GM21367 (cell line): ENCODE measurements around the gene NRN1.
"Not testable (repeated sequence)": the region's sequence is repeated elsewhere in the genome, so short reads cannot be mapped to it uniquely, and the experiment has no call there.

ENCODE experiments used
- ATAC-seq: cut with Tn5 transposase; IDR thresholded peaks from one replicate; pipeline ENCODE4 v1.9.1; 2021; ENCODE audit not compliant: unreplicated experiment

The NRN1 gene

DNA sequence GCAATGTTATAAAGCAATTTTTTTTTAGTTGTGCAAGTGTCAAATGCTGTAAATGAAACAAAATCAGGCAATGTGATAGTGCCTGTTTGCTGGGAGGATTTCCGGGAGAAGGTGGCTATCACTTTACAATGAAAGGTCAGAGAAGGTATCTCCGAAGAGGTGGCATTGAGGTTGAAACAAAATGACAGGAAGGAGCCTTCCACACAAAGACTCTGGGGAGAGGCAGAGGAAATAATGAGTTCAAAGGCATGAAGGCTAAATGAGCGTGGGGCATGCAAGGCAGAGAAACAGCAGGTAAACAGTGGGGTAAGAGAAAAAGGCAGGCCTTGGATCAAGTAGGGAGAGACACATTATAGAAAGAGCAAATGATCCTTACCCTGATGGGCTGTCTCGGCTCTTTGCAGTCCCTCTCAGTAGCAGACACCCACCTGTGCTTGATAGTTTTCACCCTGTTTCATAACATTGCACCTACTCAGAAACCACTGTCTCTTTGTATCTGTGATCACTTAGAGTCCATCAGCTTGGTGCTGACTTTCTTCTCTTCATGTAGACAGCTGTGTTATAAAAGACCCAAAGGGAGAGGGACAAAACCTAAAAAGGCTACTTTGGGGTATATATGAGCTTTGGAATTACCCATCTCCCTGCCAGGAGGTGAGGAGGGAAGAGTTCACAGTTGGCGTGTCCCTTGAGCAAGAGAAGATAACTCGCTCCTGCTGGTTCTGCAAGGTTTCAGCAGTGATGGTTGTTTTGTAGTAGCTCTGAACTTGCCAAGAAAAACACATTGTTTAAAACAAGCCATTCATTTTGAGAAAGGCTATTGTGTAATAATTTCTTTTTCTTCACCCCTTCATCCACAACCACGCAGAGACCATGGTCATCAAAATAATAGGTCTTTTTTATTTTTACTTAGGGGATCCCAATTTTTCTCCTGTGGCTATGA lies 22.3 kb downstream of the NRN1 start:
- no peak for ATAC-seq

DNA sequence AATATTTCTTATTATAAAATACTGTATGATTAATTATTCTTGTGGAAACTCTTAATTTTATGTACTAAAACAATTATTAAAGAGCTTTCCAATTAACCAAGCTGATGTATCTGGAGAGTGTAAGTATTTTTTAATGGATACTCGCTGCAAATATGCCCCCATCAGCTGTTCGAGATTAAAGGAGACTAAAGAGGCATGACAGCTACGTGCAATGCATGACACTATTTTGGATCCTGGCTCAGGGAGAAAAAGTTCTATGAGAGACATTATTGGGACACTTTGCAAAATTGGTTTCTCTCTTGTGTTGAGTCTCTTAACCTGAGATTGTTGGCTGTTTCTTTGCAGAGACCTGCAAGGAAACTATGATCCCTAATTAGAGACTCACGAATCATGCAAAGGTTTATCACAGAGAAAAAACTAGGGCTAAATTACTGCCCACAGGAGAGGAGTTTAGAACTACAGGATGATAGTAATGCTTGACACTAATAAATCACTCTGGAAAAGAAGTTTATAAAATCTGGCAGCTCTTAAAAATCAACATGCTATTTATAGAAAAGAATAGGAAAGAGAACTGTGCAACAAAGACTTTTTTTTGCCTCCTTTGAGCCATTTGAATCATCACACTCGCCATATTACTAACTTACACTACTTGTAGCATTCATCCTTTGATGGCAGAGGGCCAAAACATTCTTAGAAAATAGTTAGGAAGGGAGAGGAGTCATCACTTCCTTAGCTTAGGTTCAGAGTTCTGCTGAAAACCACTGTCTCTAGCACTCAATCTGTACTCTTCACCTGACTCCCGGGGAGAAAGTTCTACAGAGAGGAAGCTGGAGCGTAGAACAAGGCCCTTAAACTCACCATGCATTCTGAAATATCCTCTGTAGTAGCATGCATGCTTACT lies 25.3 kb downstream of the NRN1 start:
- ATAC-seq, result no peak

DNA sequence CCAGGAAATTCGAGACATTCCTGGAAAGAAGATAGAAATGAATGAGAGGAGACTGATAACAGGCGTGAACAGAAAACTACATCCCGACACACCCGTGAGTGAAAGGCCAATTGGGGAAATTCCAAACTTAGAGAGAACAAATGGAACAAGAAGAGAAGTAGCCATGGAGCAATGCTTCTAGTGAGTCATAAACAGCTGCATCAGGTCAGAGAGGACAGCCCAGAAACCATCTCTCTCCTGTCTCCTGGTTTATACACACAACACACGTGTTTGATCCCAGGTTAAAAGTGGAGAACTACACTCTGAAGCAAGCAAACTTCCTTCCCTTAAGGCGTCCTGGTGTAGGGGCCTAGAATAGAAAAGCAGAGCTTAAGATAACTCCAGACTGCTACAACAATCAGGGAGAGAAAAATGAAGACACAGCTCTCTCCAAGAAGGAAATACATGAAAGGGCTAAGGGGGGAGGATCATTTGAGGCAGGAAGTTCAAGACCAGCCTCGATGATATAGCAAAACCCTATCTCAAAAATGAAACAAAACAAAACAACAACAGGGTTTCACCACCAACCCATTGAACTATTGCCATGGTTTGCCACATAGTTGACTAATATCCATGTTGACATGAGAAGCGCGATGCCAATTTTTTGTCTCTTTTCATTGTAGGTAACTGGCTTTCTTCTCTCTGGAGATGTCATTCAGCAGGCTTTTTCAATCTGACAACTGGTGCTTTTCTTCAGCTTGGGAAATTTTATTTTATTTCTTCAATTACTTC lies 26.9 kb downstream of the NRN1 start:
- no peak for ATAC-seq

DNA sequence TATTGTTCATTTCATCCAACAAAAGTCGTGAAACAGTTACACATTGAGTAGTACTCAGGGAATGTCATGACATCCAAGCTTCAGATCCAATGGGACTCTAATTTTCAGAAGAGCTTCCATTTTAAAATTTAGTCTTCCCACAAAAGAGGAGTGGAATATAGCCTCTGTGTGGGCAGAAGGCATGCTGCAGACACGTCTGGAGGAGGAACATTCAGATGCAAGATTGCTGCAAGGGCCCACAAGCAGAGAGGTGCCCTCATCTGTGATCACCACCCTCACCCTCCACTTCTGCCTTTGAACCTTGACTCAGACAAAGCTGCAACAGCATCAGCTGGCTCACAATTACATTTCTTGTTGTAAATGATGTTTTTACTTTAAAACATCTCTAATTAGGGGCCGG lies 29.9 kb downstream of the NRN1 start:
- no peak for ATAC-seq

DNA sequence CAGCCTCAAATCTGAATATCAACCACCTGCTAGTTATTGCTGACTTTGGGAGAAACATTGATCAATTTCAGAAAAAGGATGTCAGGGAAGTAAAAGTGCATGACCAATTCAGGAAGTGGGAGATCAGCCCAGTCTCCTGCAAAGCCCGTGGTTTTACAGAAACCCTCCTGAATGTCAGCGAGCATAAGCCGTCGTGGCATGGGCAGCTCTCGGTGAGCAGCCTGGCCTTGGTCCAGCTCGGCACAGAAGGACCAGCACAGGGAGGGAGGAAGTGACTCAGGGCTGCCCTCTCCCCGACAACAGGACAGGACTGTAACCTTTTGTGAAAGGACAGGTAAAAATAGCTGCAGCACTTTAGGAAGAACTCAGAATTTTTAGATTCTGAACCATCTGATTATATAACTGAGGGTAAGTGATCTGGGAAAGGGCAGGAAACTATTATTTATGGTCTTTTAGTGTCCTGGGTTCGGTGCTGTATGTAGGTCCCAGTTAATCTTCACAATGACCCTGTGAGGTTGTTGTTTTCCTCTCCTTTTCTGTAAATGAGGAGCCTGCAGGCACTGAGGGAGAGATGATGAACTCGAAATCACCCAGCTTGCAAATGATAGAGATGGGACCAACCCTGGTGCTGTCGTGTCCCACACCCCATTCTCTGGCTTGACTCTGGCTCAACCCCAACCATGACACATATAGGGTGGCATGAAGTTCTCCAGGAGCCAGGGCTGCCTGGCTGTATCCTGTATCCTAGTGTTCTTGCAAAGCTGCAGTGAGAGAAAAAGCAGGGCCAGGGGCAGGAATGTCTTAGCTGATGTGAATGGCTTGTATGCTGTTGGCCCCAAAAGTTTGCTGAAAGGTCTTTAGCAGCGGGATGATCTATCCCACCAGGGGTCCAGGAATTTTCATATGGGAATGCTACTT lies 37.6 kb downstream of the NRN1 start:
- ATAC-seq, result no peak

DNA sequence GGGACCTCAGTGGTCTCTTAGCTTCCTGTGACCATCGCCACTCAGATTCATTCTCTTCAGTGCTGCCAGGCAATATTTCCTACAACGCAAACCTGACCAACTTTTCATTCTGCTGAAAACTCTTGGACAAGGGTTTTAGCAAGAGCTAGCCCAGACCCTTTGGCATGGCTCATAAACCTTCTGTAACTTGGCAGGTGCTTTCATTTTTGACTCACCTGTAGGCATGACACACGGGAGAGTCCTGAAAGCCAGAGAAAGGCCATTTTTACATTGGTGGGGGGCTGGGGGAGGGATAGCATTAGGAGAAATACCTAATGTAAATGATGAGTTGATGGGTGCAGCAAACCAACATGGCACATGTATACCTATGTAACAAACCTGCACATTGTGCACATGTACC lies 38.7 kb downstream of the NRN1 start:
- ATAC-seq, result not testable (repeated sequence)

DNA sequence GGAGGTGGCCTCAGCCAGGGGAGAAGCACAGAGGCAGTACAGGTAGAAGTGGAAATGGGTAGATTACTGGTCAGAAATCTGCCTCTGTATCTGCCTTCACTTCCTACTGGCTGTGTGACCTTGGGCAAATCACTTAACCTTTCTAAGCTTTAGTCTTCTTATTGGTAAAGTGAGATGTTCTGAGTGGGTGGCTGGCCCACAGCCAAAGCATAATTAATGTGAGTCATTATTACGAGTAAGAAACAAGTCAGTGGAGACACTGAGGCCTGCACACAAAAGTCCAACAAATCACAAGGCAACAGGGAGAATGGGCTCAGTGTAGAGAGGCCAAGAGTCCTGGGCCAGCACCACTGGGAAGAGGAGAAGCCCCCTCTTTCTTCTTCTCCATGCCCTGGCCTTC lies 39.1 kb downstream of the NRN1 start:
- no peak for ATAC-seq

DNA sequence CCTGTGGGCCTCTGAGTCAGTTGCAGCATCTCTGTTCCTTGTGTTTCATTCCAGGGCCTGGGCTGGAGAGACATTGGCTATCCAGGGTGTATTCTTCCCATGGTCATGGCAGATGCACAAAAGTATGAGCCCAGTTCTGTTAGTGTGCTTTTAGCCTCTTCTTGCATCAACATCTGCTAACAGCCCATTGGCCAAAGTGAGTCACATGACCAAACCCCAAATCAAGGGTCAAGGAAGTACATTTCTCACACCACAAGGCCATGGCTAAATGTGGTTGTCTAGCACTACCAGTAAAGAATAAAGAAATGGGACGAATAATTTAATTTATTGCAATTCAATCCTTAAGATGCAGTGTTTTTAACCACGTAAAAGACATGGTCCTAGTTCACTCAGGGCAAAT lies 43.9 kb downstream of the NRN1 start:
- no peak for ATAC-seq

DNA sequence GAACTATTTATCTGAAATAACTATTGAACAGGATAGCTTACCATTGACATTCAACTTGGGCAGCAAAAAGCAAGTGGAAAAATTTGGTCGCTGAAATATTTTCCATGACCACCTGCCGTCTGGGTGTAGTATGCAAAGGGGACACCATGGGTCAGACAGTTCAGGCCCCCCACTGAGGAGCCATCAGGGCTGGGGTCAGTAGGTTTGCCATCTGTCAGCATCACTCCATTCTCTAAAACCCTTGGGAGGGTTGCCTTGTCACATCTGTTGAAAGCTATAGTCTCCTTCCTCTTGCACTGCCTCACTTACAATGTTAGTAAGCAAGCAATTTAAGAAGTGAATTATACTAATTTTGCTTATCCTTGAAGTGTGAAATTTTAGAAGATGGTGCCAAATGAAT lies 44.9 kb downstream of the NRN1 start:
- ATAC-seq, result no peak

DNA sequence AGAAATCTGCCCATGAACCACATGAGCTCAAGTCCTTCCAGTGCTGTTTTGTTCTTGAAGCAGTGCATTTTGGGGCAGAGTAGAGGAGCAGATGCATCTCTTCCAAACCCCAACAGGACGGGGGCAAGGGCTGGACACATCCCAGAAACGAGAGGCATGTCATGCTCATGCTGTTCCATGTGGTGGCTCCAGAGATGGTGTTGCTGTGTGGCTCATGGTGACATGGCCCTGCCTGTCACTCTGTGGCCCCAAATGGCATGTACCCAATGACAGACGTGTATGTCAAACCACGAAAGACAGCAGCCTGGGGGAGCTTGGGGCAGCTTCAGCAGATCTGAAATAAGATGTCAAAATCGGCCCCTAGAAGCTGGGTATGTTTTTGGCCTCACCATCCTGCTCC lies 46.3 kb downstream of the NRN1 start:
- no peak for ATAC-seq

DNA sequence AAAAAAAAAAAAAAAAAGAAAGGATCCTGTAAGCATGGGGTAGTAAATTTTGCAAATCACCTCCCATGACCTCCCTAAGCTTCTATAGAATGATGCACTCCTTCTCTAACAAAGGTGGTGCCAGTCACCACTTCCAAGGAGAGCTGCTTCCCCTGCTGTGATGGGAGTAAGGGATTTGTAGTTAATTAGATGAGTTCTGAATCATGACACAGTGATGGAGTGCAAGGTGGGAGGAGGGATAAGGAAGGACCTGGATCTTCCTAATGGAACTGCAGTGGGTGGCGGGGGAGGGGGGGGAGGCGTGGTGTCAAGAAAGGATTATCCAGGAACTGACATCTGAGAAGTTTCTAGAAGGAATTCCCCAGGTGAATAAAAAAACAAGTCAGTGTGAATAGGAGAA lies 47.8 kb downstream of the NRN1 start:
- ATAC-seq, result no peak

DNA sequence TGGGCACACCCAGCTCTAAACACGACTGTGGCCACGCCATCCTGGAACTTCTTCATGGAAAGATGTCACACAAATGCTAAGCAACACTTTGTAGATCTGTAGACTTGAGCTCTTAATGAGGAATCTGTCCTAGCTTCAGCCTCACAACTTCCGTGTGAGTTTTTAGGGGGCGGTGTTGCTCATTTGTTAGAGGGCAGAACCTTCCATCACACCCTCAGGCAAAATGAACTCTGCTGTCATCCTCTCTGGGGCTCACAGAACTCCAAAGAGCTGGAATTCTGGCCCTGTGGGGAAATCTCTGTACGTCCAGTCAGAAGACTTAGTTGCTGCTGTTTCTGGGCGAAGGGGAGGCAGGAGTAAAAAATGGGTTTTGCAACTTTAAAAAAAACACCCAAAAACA lies 49.8 kb downstream of the NRN1 start:
- no peak for ATAC-seq

DNA sequence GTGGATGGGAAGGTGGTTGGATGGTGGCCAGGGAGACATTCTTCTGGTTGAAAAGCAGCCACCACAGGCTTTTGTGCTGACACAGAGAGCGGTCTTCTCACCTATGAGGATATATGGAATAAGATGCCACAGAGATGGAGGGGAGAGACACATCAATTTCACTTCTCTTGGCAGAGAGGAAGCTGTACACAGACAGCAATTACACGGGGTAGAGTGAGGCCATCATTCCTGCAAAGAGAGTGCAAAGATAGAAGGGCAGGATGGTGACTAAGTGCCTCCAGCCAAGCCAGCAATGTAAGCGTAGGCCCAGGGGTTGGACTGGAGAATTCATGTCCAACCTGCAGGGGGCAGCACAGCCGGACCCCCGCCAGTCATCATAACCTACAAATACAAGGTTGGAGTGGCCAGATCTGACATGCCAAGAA lies 56.4 kb downstream of the NRN1 start:
- no peak for ATAC-seq
